HepG2 (cell line): ENCODE data around the gene ZNF174. TPM values are rescaled to one million over a fixed set of nuclear protein-coding genes. Genes with fewer than 3 reads are reported as not detected.

ENCODE experiments used
- CC2D1A ChIP-seq: sonication (generic); formaldehyde crosslinking; IDR thresholded peaks from 2 replicates; pipeline ENCODE4 v1.8.1; 2023; ENCODE audit warnings: mild to moderate bottlenecking, missing genetic modification reagents
- HES4 ChIP-seq: sonication (generic); formaldehyde crosslinking; IDR thresholded peaks from 2 replicates; pipeline ENCODE4 v1.9.0; 2021; ENCODE audit warnings: mild to moderate bottlenecking, missing genetic modification reagents, borderline replicate concordance
- HNF4A ChIP-seq: sonication (generic); formaldehyde crosslinking; IDR thresholded peaks from 2 replicates; pipeline ENCODE4 v1.4.0; 2020; ENCODE audit warnings: missing genetic modification reagents
- HOXD1 ChIP-seq: sonication (generic); formaldehyde crosslinking; IDR thresholded peaks from 2 replicates; pipeline ENCODE4 v1.5.0; 2020; ENCODE audit warnings: missing genetic modification reagents
- KIAA2018 ChIP-seq: sonication (generic); formaldehyde crosslinking; IDR thresholded peaks from 2 replicates; pipeline ENCODE4 v1.5.0; 2020; ENCODE audit warnings: mild to moderate bottlenecking, missing genetic modification reagents, borderline replicate concordance
- MXI1 ChIP-seq: IDR thresholded peaks from 3 replicates; pipeline ENCODE4 v1.6.1; 2012; ENCODE audit warnings: low read depth, low read length, inconsistent platforms, borderline replicate concordance
- PAXIP1 ChIP-seq: sonication (generic); formaldehyde crosslinking; conservative IDR thresholded peaks from 2 replicates; pipeline ENCODE4 v1.4.0; 2020; ENCODE audit warnings: mild to moderate bottlenecking, missing genetic modification reagents, moderate library complexity
- RNF219 ChIP-seq: sonication (generic); formaldehyde crosslinking; IDR thresholded peaks from 2 replicates; pipeline ENCODE4 v1.5.0; 2020; ENCODE audit warnings: mild to moderate bottlenecking, missing genetic modification reagents
- SNRNP70 ChIP-seq: fragments of 200-400 bp; formaldehyde crosslinking; IDR thresholded peaks from 2 replicates; pipeline ENCODE4 v1.6.1; 2017; ENCODE audit warnings: mild to moderate bottlenecking, low read depth, low read length, moderate library complexity
- WIZ ChIP-seq: sonication (generic); formaldehyde crosslinking; IDR thresholded peaks from 2 replicates; pipeline ENCODE4 v1.5.1; 2020; ENCODE audit warnings: mild to moderate bottlenecking, missing genetic modification reagents
- ZBTB2 ChIP-seq: sonication (generic); formaldehyde crosslinking; IDR thresholded peaks from 2 replicates; pipeline ENCODE4 v1.8.0; 2022; ENCODE audit warnings: low read depth, missing genetic modification reagents
- ZNF749 ChIP-seq: sonication (generic); formaldehyde crosslinking; IDR thresholded peaks from 2 replicates; pipeline ENCODE4 v1.8.0; 2022; ENCODE audit warnings: mild to moderate bottlenecking, missing genetic modification reagents, moderate library complexity, borderline replicate concordance
- ZNF768 ChIP-seq: sonication (generic); formaldehyde crosslinking; IDR thresholded peaks from 2 replicates; pipeline ENCODE4 v1.4.0; 2020; ENCODE audit warnings: missing genetic modification reagents
- ZNF772 ChIP-seq: sonication (generic); formaldehyde crosslinking; IDR thresholded peaks from 2 replicates; pipeline ENCODE4 v1.5.0; 2020; ENCODE audit warnings: mild to moderate bottlenecking, missing genetic modification reagents
- polyA plus RNA-seq, 8 experiments: library from polyadenylated mRNA; depleted of rRNA in 3 of 8; stranded (reverse) in 7 of 8; unstranded in 1 of 8; fragments of >200 nt; fragmentation: Illumina TruSeq in 4 of 8; extraction: Trizol in 4 of 8; gene quantifications; 2 replicates each; pipeline versions ENCODE4 v1.2.1 to v1.2.3, GENCODE V29; 2011 to 2016; ENCODE audit warnings: low read depth in 4 of 8, missing spikeins in 1 of 8, mixed read lengths in 1 of 8; ENCODE audit not compliant: insufficient read depth in 1 of 8
- total RNA-seq, 5 experiments: library from RNA; depleted of rRNA; stranded (reverse); fragments of >200 nt; fragmentation: Illumina TruSeq; extraction: Trizol; gene quantifications; 2 replicates each; pipeline ENCODE4 v1.2.3, GENCODE V29; 2016; ENCODE audit warnings: low read depth in 1 of 5

The ZNF174 gene
- total and polyA plus RNA-seq, 2 of the 13 experiments (the other 11 are each of a cell fraction or from before 2014, with no cell fraction given) = 8.3 to 10.6 TPM

- TF ChIP-seq PAXIP1 (CRISPR knock-in tag) (0 out of 2 replicates have a peak, but pooled peaks have one; percentile 17), KIAA2018 (no peak), ZNF768 (no peak), ZNF749 (CRISPR knock-in tag) (no peak), SNRNP70 (no peak), HES4 (CRISPR knock-in tag) (no peak), RNF219 (CRISPR knock-in tag) (no peak), WIZ (CRISPR knock-in tag) (no peak), CC2D1A (no peak), HOXD1 (no peak), MXI1 (peak; percentile 83; the same call in 1 of the 3 replicates), ZBTB2 (CRISPR knock-in tag) (no peak), ZNF772 (CRISPR knock-in tag) (no peak), HNF4A (no peak)
These were observed 36.1 kb upstream of the ZNF174 start (continued) for GRCh38 chr16:3364774-3365427.
